HG03025 (cell line): Measurements from ENCODE around the gene BBS2.

ENCODE experiments used
- ATAC-seq: cut with Tn5 transposase; IDR thresholded peaks from one replicate; pipeline ENCODE4 v1.9.1; 2021; ENCODE audit warnings: mild to moderate bottlenecking, moderate library complexity; ENCODE audit not compliant: unreplicated experiment, low FRiP score

Gene BBS2

DNA sequence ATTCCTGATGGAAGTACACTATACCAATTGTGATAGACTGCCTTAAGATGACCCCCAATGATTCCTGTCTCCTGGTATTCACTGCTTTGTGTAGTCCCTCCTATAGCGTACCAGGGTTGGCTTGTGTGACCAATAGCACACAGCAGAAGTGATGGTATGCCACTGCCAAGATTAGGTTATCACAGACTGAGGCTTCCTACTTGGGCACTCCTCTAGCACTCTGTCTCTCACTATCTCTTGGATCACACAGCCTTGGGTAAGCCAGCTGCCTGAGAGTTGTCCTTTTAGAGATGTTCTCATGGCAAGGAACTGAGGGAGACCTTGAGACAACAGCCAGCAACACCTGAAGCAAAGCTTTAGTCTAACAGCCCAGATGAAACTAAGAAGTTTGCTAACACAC lies 81.8 kb downstream of the BBS2 start:
- no peak for ATAC-seq

DNA sequence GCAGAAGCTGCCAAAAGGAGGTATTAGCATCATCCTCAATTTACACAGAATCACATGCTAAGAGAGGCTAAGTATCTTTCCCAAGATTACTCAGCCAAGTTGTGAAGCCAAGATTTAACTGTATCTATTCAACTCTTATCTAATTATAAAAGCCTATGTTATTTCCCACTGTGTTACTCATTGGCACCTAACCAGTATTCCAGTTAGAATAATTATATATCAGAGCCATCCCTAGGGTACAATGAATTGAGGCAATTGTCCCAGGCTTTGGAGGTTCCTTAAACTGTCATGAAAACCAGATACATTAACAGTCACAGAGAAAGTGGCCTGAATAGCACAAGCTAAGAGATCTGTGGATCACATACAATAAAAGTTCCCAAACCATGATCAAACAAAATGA lies 83.6 kb downstream of the BBS2 start:
- no peak for ATAC-seq
